Esophagus muscularis mucosa (tissue), 3 donors: ENCODE measurements around the gene CD1C.

ENCODE experiments used
- CTCF ChIP-seq, 3 experiments: fragments of 200-600 bp in 2 of 3; fragments of 450-650 bp in 1 of 3; sonication (generic) in 2 of 3; IDR thresholded peaks; one replicate each; pipeline ENCODE4 v1.5.1; 2017 to 2019; ENCODE audit warnings: antibody characterized with exemption in 3 of 3, mild to moderate bottlenecking in 2 of 3, moderate library complexity in 1 of 3
- POLR2A ChIP-seq: fragments of 450-650 bp; IDR thresholded peaks from one replicate; pipeline ENCODE4 v1.6.1; 2017; ENCODE audit warnings: antibody characterized with exemption, moderate library complexity, mild to moderate bottlenecking, low read depth
- POLR2AphosphoS5 ChIP-seq, 2 donors: sonication (generic); formaldehyde crosslinking; IDR thresholded peaks; one replicate each; pipeline ENCODE4 v1.6.1; 2017; ENCODE audit warnings: antibody characterized with exemption in 2 of 2

DNA sequence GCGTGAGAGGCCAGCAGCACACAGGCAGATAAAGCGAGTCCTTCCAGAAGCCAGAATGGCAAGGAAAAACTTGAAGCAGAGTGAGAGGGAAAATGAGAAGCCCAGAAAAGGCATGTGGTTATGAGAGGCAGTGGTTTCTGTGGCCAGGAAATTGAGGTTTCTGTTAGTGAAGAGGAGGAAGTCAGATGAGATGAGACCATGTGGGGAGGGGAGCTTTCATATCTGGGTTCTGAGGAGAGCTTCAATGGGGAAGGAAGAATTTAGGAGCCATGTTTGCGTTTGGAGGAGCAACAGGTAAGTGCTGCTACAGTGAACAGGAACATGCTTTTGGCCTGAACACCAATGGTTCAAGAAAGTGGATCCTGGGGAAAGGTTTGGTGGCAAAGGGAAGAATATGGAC, 41.6 kb upstream of the CD1C start:
- TF ChIP-seq CTCF (IDR thresholded peaks at IDR 0.05) (no peak), POLR2AphosphoS5 (IDR thresholded peaks at IDR 0.05) (peak in 1 of 2 donors; percentile 8), POLR2A (no peak)
